Activated T-helper 9 cell treated with anti-CD3 and anti-CD28 coated beads, Interleukin-2, amount 50 U/mL, for 16 hours (primary cell): ENCODE results near the gene TMEM141.
A peak's percentile ranks its signal among the peaks of the same experiment; 100 is the strongest.
"Not testable (repeated sequence)": the region's sequence is repeated elsewhere in the genome, so short reads cannot be mapped to it uniquely, and the experiment has no call there.

ENCODE experiments used
- DNase-seq: peaks from one replicate; pipeline ENCODE4 v3.0.0-alpha.2; 2020; ENCODE audit warnings: low read depth

The TMEM141 gene

GRCh38 chr9:136833381-136834048, 42.4 kb downstream of the TMEM141 start:
- not testable (repeated sequence) for DNase-seq

- DNase-seq = no peak
These were observed 44.2 kb downstream of the TMEM141 start for GRCh38 chr9:136835162-136835931.

- DNase-seq = no peak
These were observed 45.1 kb downstream of the TMEM141 start for GRCh38 chr9:136835932-136836904.

GRCh38 chr9:136837146-136837855, 46.2 kb downstream of the TMEM141 start:
- DNase-seq = no peak

- DNase-seq = not testable (repeated sequence)
These were observed 46.7 kb downstream of the TMEM141 start for GRCh38 chr9:136837856-136838277.

- DNase-seq = no peak
These were observed 47.4 kb downstream of the TMEM141 start for GRCh38 chr9:136838314-136839228.

GRCh38 chr9:136839229-136840139, 48.3 kb downstream of the TMEM141 start:
- no peak for DNase-seq

- no peak for DNase-seq
These were observed 49.2 kb downstream of the TMEM141 start for GRCh38 chr9:136840140-136840876.

- no peak for DNase-seq
These were observed 49.9 kb downstream of the TMEM141 start for GRCh38 chr9:136840877-136841645.

- DNase-seq = not testable (repeated sequence)
These were observed 50.7 kb downstream of the TMEM141 start for GRCh38 chr9:136841646-136842379.

- peak; percentile 68 for DNase-seq
These were observed 51.3 kb downstream of the TMEM141 start, which contains the start of gene AJM1 for GRCh38 chr9:136842380-136842948. AJM1 (plus strand) TSS chr9:136842478; CDS start chr9:136844415, 1,937 bp downstream.
